Activated gamma-delta T cell treated with anti-CD3 and anti-CD28 coated beads, Interleukin-2, amount 50 U/mL, for 16 hours (primary cell): ENCODE results near the gene LDB2.

Experiments
- DNase-seq: peaks from one replicate; pipeline ENCODE4 v3.0.0-alpha.2; 2020; ENCODE audit warnings: low read depth

LDB2 gene

DNA sequence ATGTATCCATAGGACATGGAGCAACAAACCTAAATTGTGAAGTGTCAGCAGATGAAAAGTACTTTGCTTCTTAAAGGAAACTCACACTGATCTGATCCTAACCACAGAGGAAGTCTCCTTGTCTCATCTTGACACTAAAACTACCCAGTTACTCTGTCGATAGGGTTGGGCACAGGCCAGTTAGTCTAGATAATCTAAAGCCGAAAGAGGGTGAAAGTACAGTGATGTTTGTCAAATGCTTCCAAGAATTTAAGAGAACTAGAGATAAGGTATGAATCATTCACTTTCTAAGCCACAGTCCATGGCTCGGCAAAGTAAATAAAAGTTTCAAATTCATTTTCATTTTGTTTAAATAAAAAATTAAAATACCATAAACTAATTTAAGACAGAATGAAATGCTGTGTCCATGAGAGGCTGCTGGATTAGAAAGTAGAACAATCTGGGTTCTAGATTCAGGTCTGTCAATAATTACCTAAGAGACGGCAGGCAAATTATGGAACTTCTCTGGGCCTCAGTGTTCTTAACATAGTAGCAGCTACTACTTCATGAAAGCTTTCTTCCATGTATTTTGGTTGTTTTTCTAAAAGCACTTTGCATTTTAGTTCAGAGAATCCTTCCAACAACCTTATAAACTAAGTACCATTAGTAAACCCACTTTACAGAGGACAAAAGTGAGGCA lies 176.7 kb downstream of the LDB2 start:
- no peak for DNase-seq

- no peak for DNase-seq
Observed at GRCh38 chr4:16720761-16721160, 177.7 kb downstream of the LDB2 start.

GRCh38 chr4:16717266-16717970 lies 181.0 kb downstream of the LDB2 start:
- DNase-seq = no peak

- no peak for DNase-seq
Observed at GRCh38 chr4:16715482-16715881, 183.0 kb downstream of the LDB2 start.

GRCh38 chr4:16714191-16714590 lies 184.3 kb downstream of the LDB2 start:
- no peak for DNase-seq

DNA sequence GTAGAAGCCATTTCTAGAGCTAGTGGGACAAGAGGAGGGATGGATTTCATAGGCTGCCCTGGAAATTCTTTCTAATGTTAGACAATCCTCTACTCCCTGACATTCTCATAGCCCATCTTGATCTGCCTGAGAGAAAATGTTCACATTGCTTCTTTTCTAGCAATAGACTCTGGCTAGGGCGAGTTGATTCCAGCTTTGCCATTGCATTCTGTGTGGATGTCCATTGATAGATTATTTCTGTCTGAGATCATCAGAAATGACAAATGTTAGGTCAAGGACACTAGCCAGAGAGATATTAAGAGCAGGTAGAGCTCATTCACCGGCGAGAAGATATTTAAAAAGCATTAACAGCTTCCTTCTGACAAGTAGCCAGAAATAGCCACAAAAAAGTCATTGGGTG lies 184.7 kb downstream of the LDB2 start:
- DNase-seq = no peak

- DNase-seq = no peak
Observed at GRCh38 chr4:16713271-16713670, 185.2 kb downstream of the LDB2 start.

DNA sequence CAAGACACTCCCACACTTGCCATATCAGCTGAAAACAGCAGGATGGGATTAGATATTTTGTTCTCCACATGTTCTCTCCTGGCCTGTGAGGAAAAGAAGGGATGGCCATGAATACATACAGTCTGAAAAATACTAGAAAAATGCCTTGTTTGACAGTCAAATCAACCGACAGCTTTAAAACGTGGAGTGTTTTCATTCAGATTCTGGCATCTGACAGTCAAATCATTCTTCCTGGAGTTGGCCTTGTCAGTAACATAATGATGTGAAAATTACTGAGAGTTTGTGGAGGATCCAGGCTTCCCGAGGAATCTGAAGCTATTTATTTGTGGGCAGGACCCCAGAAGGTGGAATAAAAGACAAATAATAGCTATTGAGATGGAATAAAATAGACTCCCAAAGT lies 188.2 kb downstream of the LDB2 start:
- DNase-seq = no peak

- no peak for DNase-seq
Observed at GRCh38 chr4:16707874-16708273, 190.6 kb downstream of the LDB2 start.

GRCh38 chr4:16706251-16706650 lies 192.2 kb downstream of the LDB2 start:
- no peak for DNase-seq

DNA sequence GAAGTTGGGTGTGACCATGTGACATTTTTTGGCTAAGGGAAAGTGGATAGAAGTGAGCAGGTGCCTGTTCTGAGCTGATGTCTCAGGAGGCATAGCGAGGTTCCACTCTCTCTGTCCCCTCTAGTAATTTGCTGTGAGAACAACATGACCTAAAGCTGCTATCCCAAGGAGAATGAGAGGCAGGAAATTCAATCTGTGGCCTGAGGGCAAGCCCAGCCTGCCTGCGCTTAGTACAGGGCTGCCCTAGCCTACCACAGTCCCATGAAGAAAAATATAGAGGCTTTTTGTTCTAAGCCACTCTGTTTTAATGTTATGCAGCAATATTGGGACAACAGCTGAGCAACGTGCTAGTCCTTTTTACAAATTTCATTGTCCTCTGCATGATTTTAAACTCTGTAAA lies 193.1 kb downstream of the LDB2 start:
- DNase-seq = no peak

DNA sequence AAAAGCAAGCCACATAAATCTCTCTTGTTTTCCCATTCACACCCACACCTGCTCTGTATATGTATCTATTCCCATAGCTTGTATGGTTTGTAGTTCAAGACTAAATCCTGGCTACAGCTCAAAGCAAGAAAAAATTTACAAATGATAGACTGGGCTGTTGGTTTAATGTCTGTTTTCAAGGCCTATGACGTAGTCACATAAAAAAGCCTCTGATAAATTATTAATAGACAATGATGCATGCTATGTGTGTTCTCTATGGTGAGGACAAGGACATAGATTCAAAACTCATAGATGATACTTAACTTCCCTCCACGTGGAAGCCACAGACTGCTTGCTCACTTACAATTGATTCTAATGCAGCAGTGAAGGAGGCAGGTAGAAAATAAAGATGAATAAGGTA lies 194.0 kb downstream of the LDB2 start:
- no peak for DNase-seq

DNA sequence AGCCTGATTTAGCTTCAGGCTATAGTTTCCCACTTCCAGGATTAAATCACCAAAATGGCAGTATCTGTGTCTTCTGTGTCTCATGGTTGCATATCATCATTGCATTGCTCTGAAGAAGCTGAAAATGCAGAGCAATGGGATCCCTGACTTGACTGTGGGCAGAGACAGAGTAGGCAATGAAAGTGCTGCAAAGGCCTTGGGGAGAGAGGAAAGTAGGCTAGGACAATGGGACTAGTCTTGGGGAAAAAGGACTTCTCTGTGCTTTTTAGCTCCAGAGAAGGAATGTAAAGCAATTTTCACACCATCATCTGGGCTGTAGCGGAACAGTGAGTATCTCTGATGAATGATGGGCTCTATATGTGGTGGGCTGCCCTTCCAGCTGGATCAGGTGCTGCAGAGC lies 202.5 kb downstream of the LDB2 start:
- no peak for DNase-seq

GRCh38 chr4:16694884-16695276 lies 203.6 kb downstream of the LDB2 start:
- no peak for DNase-seq

DNA sequence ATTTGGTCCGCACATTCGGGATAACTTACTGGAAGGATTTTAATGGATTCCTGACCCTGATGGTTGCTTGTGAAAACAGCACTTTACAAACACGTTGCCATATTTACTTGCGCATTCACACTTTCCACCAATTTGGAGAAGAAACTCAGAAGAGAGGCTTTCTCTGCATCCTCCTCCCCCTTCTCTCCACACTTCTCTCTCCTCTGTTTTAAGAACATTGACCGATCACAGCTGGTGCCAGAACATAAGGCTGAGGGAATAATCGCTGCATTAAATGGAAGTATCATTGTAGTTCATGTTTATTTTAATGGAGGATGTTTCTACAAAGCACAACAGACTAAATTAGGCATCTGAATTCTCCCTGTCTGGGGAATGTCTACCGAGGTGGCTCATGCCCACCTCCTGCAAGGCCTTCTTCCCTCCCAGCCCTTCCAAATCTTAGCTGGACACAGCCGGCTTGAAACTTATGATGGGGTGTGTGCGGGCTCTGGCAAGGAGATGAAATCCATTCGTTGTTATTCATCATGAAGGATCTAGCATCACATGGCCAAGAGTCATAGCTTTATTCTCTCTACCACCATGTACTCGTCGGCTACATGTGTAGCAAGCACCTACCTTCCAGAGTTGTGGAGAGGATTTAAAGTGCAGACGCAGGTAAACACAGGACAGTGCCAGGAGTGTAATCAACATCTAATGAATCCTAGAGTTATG lies 204.1 kb downstream of the LDB2 start:
- DNase-seq = no peak

GRCh38 chr4:16693641-16694040 lies 204.8 kb downstream of the LDB2 start:
- DNase-seq = no peak

DNA sequence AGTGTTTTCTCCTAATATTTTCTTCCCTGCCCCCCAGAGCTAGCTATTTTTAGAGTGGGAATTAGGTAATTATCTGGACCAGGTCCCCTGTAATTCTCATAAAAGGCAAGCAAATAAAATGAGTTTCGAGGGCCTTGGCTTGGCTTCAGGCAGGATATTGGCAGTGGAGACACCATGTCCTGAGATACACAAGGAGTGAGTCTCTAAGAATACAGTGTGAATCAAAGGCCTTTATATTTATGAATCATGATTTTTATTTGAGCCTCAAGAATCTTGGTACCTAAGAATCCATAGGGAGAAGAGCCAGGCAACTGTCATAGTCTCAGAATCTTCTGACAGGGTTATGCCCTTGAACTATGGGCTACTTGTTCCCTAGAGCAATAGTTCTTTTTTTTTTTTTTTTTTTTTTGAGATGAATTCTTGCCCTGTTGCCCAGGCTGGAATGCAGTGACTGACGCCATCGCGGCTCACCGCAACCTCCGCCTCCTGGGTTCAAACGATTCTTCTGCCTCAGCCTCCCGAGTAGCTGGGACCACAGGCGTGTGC lies 205.4 kb downstream of the LDB2 start:
- no peak for DNase-seq

DNA sequence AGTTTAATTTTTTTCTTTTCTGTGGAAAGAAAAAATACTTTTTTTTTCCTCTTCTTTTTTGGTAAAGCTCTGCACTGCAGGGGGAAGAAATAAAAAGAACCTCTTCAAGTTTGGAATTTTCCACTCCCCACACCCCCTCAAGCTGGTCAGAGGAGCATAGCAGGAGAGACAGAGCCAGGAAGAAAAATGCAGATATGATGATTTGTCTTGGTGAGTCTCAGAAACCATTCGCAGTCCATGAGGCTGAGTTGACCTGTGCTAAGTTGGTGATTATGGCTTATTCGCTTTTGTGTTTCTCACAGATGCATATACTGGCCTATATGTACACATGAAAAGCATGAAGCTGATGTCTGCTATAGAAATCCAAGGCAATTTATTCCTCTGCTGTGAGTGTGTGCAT lies 205.9 kb downstream of the LDB2 start:
- no peak for DNase-seq

GRCh38 chr4:16692046-16692445 lies 206.4 kb downstream of the LDB2 start:
- no peak for DNase-seq

DNA sequence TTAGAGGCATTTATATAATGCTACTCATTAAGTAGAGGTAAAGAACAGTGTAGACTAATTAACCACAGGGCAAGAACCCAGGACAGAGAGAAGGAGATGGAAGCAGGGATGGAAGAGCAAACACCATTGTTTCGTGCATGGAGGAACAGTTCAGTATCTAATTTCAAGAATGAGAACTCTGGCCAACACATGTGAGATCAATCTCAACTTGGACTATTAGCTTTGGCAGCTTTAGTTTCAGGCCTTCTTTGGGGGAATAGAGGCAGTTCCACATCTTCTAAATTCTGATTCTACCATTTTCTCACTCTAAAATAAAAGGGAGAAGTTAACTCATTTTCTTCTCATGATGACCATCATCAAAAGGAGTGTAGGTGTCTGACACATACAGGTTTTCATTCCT lies 207.0 kb downstream of the LDB2 start:
- DNase-seq = no peak

GRCh38 chr4:16687845-16688244 lies 210.6 kb downstream of the LDB2 start:
- DNase-seq = no peak

- DNase-seq = no peak
Observed at GRCh38 chr4:16687011-16687410, 211.4 kb downstream of the LDB2 start.

GRCh38 chr4:16686195-16686594 lies 212.2 kb downstream of the LDB2 start:
- no peak for DNase-seq
